GM19452 (cell line): ENCODE results near the gene TEAD4.

Experiments
- ATAC-seq: cut with Tn5 transposase; IDR thresholded peaks from one replicate; pipeline ENCODE4 v1.9.1; 2021; ENCODE audit not compliant: unreplicated experiment

Gene TEAD4

GRCh38 chr12:3028108-3028507, 68.9 kb downstream of the TEAD4 start:
- ATAC-seq, result no peak

GRCh38 chr12:3030821-3031429, 71.7 kb downstream of the TEAD4 start:
- ATAC-seq, result no peak

- ATAC-seq, result no peak
Observed at GRCh38 chr12:3032161-3032560, 73.0 kb downstream of the TEAD4 start.

GRCh38 chr12:3032770-3033538, 73.8 kb downstream of the TEAD4 start:
- ATAC-seq, result no peak

- ATAC-seq, result no peak
Observed at GRCh38 chr12:3033539-3033867, 74.3 kb downstream of the TEAD4 start.

- no peak for ATAC-seq
Observed at GRCh38 chr12:3034067-3034750, 75.0 kb downstream of the TEAD4 start.

- no peak for ATAC-seq
Observed at GRCh38 chr12:3035171-3035570, 76.0 kb downstream of the TEAD4 start.

- no peak for ATAC-seq
Observed at GRCh38 chr12:3035815-3036702, 76.9 kb downstream of the TEAD4 start.

GRCh38 chr12:3036901-3037600, 77.9 kb downstream of the TEAD4 start:
- ATAC-seq, result no peak

GRCh38 chr12:3038166-3038565, 79.0 kb downstream of the TEAD4 start:
- ATAC-seq, result no peak

GRCh38 chr12:3038926-3039510, 79.8 kb downstream of the TEAD4 start:
- ATAC-seq, result no peak

- no peak for ATAC-seq
Observed at GRCh38 chr12:3040026-3040656, 80.9 kb downstream of the TEAD4 start.

- ATAC-seq, result no peak
Observed at GRCh38 chr12:3040663-3041544, 81.7 kb downstream of the TEAD4 start.

- no peak for ATAC-seq
Observed at GRCh38 chr12:3041558-3042164, 82.5 kb downstream of the TEAD4 start.

- ATAC-seq, result no peak
Observed at GRCh38 chr12:3042394-3042793, 83.2 kb downstream of the TEAD4 start.

- no peak for ATAC-seq
Observed at GRCh38 chr12:3042826-3043225, 83.6 kb downstream of the TEAD4 start.

GRCh38 chr12:3043406-3043805, 84.2 kb downstream of the TEAD4 start:
- ATAC-seq, result no peak

- no peak for ATAC-seq
Observed at GRCh38 chr12:3044141-3044630, 85.0 kb downstream of the TEAD4 start.
